Right renal cortex interstitium (tissue), 3 donors: ENCODE results near the gene LRCH3. TPM values are rescaled to one million over a fixed set of nuclear protein-coding genes. Genes with fewer than 3 reads are reported as not detected.
"Not testable (repeated sequence)": the region's sequence is repeated elsewhere in the genome, so short reads cannot be mapped to it uniquely, and the experiment has no call there.

Experiments used
- DNase-seq, 3 donors: peaks; one replicate each; pipeline ENCODE4 v3.0.0-alpha.2; 2013; ENCODE audit warnings: low read depth in 3 of 3, low spot score in 2 of 3
- polyA plus RNA-seq, 3 donors: library from polyadenylated mRNA; unstranded; fragments of 120-200 nt; gene quantifications; one replicate each; pipeline ENCODE4 v1.2.1, GENCODE V29; 2013; ENCODE audit not compliant: insufficient read length in 3 of 3

Gene LRCH3
- polyA plus RNA-seq, 3 donors, result 34.4 to 39.5 (median 36.0) TPM

DNA sequence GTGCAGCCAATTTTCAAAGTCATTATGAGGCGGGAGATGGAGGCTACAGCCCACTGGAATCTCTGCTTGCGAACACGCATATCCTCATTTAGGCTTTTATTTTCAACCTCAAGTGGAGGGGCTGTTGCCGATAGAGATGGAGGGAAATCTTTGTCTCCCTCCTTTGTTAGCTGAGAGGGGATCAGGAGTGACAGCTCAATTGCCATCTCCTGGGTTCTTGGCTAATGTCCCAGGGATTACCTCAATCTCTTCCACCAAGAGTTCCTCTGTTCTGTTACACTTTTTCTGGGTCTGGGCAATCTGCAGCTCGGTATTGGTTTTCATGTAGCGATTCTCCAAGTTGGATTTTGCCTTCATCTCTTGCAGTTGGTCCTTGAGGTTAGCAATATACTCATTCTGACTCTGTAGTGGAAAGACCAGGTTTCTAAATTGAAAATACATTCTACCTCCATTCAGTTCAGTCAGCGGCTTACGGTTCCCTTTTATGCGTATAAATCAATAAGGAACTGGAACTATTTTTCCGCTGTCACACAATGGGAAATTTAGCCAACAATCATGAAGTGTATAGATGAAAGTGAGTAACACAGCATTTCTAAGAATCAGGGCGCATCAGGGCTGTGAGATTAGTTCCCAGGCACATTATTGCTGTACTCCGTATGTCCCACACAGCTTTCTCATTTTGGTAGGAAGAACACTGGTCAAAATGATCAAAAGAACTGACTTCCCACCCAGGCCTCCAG lies 122.8 kb downstream of the LRCH3 start:
- no peak for DNase-seq

GRCh38 chr3:197921429-197922275 lies 130.6 kb downstream of the LRCH3 start:
- not testable (repeated sequence) for DNase-seq

- DNase-seq, result no peak
These were observed 135.4 kb downstream of the LRCH3 start for GRCh38 chr3:197926418-197926817.

- DNase-seq, result not testable (repeated sequence)
These were observed 136.5 kb downstream of the LRCH3 start for GRCh38 chr3:197927578-197927977.

- DNase-seq, result no peak
These were observed 145.8 kb downstream of the LRCH3 start for GRCh38 chr3:197936819-197937384.

Other genes with a start within 250 kb of the LRCH3 start
- 10 to 100 TPM; 39.9 to 44.2 (median 40.0) TPM for gene BDH1, start 235.3 kb upstream of the LRCH3 start, polyA plus RNA-seq
- 10 to 100 TPM in 1 of 3 donors, 1 to 10 TPM in 2; 9.5 to 10.4 (median 9.6) TPM for gene RUBCN, start 54.4 kb upstream of the LRCH3 start, polyA plus RNA-seq
- gene FYTTD1, start 41.4 kb upstream of the LRCH3 start, polyA plus RNA-seq, result 100 to 1,000 TPM in 2 of 3 donors, 10 to 100 TPM in 1; 99.4 to 111 (median 108) TPM
- 1,000 to 10,000 TPM; 1,654 to 1,728 (median 1,670) TPM for gene RPL35A, start 158.9 kb downstream of the LRCH3 start, polyA plus RNA-seq
- gene LMLN, start 169.0 kb downstream of the LRCH3 start, polyA plus RNA-seq, result 1 to 10 TPM; 8.2 to 8.4 (median 8.2) TPM